Osteoblast (primary cell): ENCODE results near the gene ADAMTS16. TPM values are rescaled to one million over a fixed set of nuclear protein-coding genes. Genes with fewer than 3 reads are reported as not detected.

Experiments used
- DNase-seq: peaks from one replicate; pipeline ENCODE4 v3.0.0; 2011; ENCODE audit warnings: low spot score, mixed read lengths; ENCODE audit not compliant: insufficient read length; ENCODE audit errors: missing footprints
- H2AFZ ChIP-seq: 2 replicates; pipeline ENCODE4 v1.6.0; 2011; ENCODE audit warnings: mild to moderate bottlenecking, low read length
- H3K27ac ChIP-seq: 2 replicates; pipeline ENCODE4 v1.5.1; 2011; ENCODE audit warnings: mild to moderate bottlenecking, low read depth, low read length, moderate library complexity
- H3K27me3 ChIP-seq: 2 replicates; pipeline ENCODE4 v1.6.0; 2012; ENCODE audit warnings: mild to moderate bottlenecking, control low read depth, inconsistent platforms, low read length, moderate library complexity; ENCODE audit not compliant: insufficient read depth
- H3K36me3 ChIP-seq: 2 replicates; pipeline ENCODE4 v1.5.1; 2011; ENCODE audit warnings: mild to moderate bottlenecking, low read length, control low read depth, moderate library complexity; ENCODE audit not compliant: insufficient read depth
- H3K4me1 ChIP-seq: 2 replicates; pipeline ENCODE4 v1.5.1; 2011; ENCODE audit warnings: mild to moderate bottlenecking, low read length, control low read depth, moderate library complexity; ENCODE audit not compliant: insufficient read depth
- H3K4me2 ChIP-seq: 2 replicates; pipeline ENCODE4 v1.6.0; 2011; ENCODE audit warnings: mild to moderate bottlenecking, low read length; ENCODE audit not compliant: insufficient read depth
- H3K4me3 ChIP-seq: fragments of 200-600 bp; sonication (generic); 3 replicates; pipeline ENCODE4 v1.5.1; 2012; ENCODE audit warnings: mild to moderate bottlenecking, low read length, inconsistent platforms; ENCODE audit not compliant: insufficient read depth
- H3K79me2 ChIP-seq: 2 replicates; pipeline ENCODE4 v1.6.0; 2012; ENCODE audit warnings: mild to moderate bottlenecking, low read length, control low read depth, inconsistent platforms; ENCODE audit not compliant: insufficient read depth
- H3K9me3 ChIP-seq: 2 replicates; pipeline ENCODE4 v1.5.1; 2011; ENCODE audit warnings: low read depth, low read length, control low read depth
- H4K20me1 ChIP-seq: 2 replicates; pipeline ENCODE4 v1.6.0; 2012; ENCODE audit warnings: mild to moderate bottlenecking, low read length, control low read depth; ENCODE audit not compliant: insufficient read depth
- CTCF ChIP-seq: IDR thresholded peaks from 2 replicates; pipeline ENCODE4 v1.5.1; 2011; ENCODE audit warnings: mild to moderate bottlenecking, low read depth, low read length, moderate library complexity; ENCODE audit errors: extremely low read depth
- total RNA-seq: library from RNA; depleted of rRNA; stranded (reverse); fragments of >200 nt; gene quantifications from 2 replicates; pipeline ENCODE4 v1.2.3, GENCODE V29; 2012

ADAMTS16 gene
- total RNA-seq, 1 donor, result 1.4 TPM

- Histone ChIP-seq H3K9me3 (no peaks in the 10 kb centered on the region), H3K4me2 (no peak overlapping the region), H4K20me1 (no peaks in the 10 kb centered on the region), H3K4me3 (no peak overlapping the region), H3K36me3 (no peaks in the 10 kb centered on the region), H3K27me3 (no peaks in the 10 kb centered on the region), H3K4me1 (no peaks in the 10 kb centered on the region), H2AFZ (no peak overlapping the region), H3K79me2 (no peaks in the 10 kb centered on the region), H3K27ac (no peak overlapping the region)
- no peak for TF ChIP-seq CTCF
- DNase-seq, result no peak
These were observed 62.2 kb downstream of the ADAMTS16 start for GRCh38 chr5:5202321-5202720.

GRCh38 chr5:5203451-5203850, 63.3 kb downstream of the ADAMTS16 start:
- no peak for DNase-seq
- H3K9me3 ChIP-seq, result no peaks in the 10 kb centered on the region
- no peak for TF ChIP-seq CTCF
- no peaks in the 10 kb centered on the region for H3K79me2 ChIP-seq
- H3K4me1 ChIP-seq, result no peaks in the 10 kb centered on the region
- H2AFZ ChIP-seq, result no peak overlapping the region
- no peaks in the 10 kb centered on the region for H3K27me3 ChIP-seq
- H3K4me2 ChIP-seq, result no peak overlapping the region
- H3K36me3 ChIP-seq, result no peaks in the 10 kb centered on the region
- no peak overlapping the region for H3K27ac ChIP-seq
- no peak overlapping the region for H3K4me3 ChIP-seq
- no peaks in the 10 kb centered on the region for H4K20me1 ChIP-seq

- Histone ChIP-seq H3K9me3 (no peaks in the 10 kb centered on the region), H3K79me2 (no peaks in the 10 kb centered on the region), H3K4me3 (no peak overlapping the region), H3K4me2 (no peak overlapping the region), H2AFZ (no peak overlapping the region), H3K4me1 (no peaks in the 10 kb centered on the region), H4K20me1 (no peaks in the 10 kb centered on the region), H3K27me3 (no peaks in the 10 kb centered on the region), H3K36me3 (no peaks in the 10 kb centered on the region), H3K27ac (no peak overlapping the region)
- no peak for TF ChIP-seq CTCF
- no peak for DNase-seq
These were observed 67.7 kb downstream of the ADAMTS16 start for GRCh38 chr5:5207828-5208227.

- Histone ChIP-seq H2AFZ (no peak overlapping the region), H3K4me3 (no peak overlapping the region), H3K36me3 (no peaks in the 10 kb centered on the region), H3K4me1 (no peaks in the 10 kb centered on the region), H4K20me1 (no peaks in the 10 kb centered on the region), H3K79me2 (no peaks in the 10 kb centered on the region), H3K27ac (no peak overlapping the region), H3K27me3 (no peaks in the 10 kb centered on the region), H3K9me3 (no peaks in the 10 kb centered on the region), H3K4me2 (no peak overlapping the region)
- no peak for DNase-seq
- no peak for TF ChIP-seq CTCF
These were observed 69.0 kb downstream of the ADAMTS16 start for GRCh38 chr5:5209089-5209488.
